HepG2 (cell line): ENCODE measurements around the gene RAD23A. TPM values are rescaled to one million over a fixed set of nuclear protein-coding genes. Genes with fewer than 3 reads are reported as not detected.

Source experiments
- CBX2 ChIP-seq, 2 experiments: fragments of 200-600 bp in 1 of 2; sonication (generic); formaldehyde crosslinking in 1 of 2; IDR thresholded peaks; 2 replicates each; pipeline versions ENCODE4 v1.7.0 to v1.8.1; 2018 to 2022; ENCODE audit warnings: low read depth in 2 of 2, low read length in 1 of 2, mild to moderate bottlenecking in 1 of 2, missing genetic modification reagents in 1 of 2
- CHD4 ChIP-seq: fragments of 200-600 bp; sonication (generic); IDR thresholded peaks from 2 replicates; pipeline ENCODE4 v1.7.0; 2017; ENCODE audit warnings: mild to moderate bottlenecking, low read length, borderline replicate concordance
- JUNB ChIP-seq: sonication (generic); formaldehyde crosslinking; IDR thresholded peaks from 2 replicates; pipeline ENCODE4 v1.8.0; 2022; ENCODE audit warnings: missing genetic modification reagents, mild to moderate bottlenecking, borderline replicate concordance
- MLLT10 ChIP-seq: sonication (generic); formaldehyde crosslinking; IDR thresholded peaks from 2 replicates; pipeline ENCODE4 v1.4.0; 2020; ENCODE audit warnings: missing genetic modification reagents
- PPARG ChIP-seq: conservative IDR thresholded peaks from 2 replicates; pipeline ENCODE4 v1.6.1; 2016; ENCODE audit warnings: missing biosample characterization, missing genetic modification reagents
- RFXAP ChIP-seq: sonication (generic); formaldehyde crosslinking; IDR thresholded peaks from 2 replicates; pipeline ENCODE4 v1.4.0; 2020; ENCODE audit warnings: missing genetic modification reagents, borderline replicate concordance
- SAP130 ChIP-seq: IDR thresholded peaks from 2 replicates; pipeline ENCODE4 v1.6.1; 2016; ENCODE audit warnings: low read depth
- SRF ChIP-seq: IDR thresholded peaks from 2 replicates; pipeline ENCODE4 v1.6.1; 2011; ENCODE audit warnings: mild to moderate bottlenecking, low read depth, low read length, moderate library complexity
- SYNCRIP ChIP-seq: fragments of 200-400 bp; formaldehyde crosslinking; IDR thresholded peaks from 2 replicates; pipeline ENCODE4 v1.6.1; 2018; ENCODE audit warnings: mild to moderate bottlenecking, low read depth, low read length; ENCODE audit not compliant: insufficient read depth
- TRIM24 ChIP-seq: sonication (generic); formaldehyde crosslinking; IDR thresholded peaks from 2 replicates; pipeline ENCODE4 v1.8.0; 2022; ENCODE audit warnings: mild to moderate bottlenecking, missing genetic modification reagents
- ZFP1 ChIP-seq: IDR thresholded peaks from 2 replicates; pipeline ENCODE4 v1.6.1; 2016
- ZKSCAN5 ChIP-seq: sonication (generic); formaldehyde crosslinking; IDR thresholded peaks from 2 replicates; pipeline ENCODE4 v1.5.1; 2020; ENCODE audit warnings: mild to moderate bottlenecking, missing genetic modification reagents
- ZNF224 ChIP-seq: sonication (generic); formaldehyde crosslinking; IDR thresholded peaks from 2 replicates; pipeline ENCODE4 v1.5.0; 2020; ENCODE audit warnings: mild to moderate bottlenecking, missing genetic modification reagents
- ZNF282 ChIP-seq: fragments of 450-650 bp; IDR thresholded peaks from 2 replicates; pipeline ENCODE4 v1.6.1; 2018; ENCODE audit not compliant: partially characterized antibody
- ZNF34 ChIP-seq: sonication (generic); formaldehyde crosslinking; IDR thresholded peaks from 2 replicates; pipeline ENCODE4 v1.4.0; 2020; ENCODE audit warnings: mild to moderate bottlenecking, missing genetic modification reagents, borderline replicate concordance
- ZNF431 ChIP-seq: sonication (generic); formaldehyde crosslinking; IDR thresholded peaks from 2 replicates; pipeline ENCODE4 v1.9.0; 2022; ENCODE audit warnings: missing genetic modification reagents, low read depth, mild to moderate bottlenecking, borderline replicate concordance
- ZNF468 ChIP-seq: sonication (generic); formaldehyde crosslinking; IDR thresholded peaks from 2 replicates; pipeline ENCODE4 v1.8.0; 2022; ENCODE audit warnings: mild to moderate bottlenecking, moderate library complexity, missing genetic modification reagents
- ZNF501 ChIP-seq: sonication (generic); formaldehyde crosslinking; IDR thresholded peaks from 2 replicates; pipeline ENCODE4 v1.5.1; 2020; ENCODE audit warnings: mild to moderate bottlenecking, moderate library complexity, missing genetic modification reagents
- ZNF567 ChIP-seq: sonication (generic); formaldehyde crosslinking; IDR thresholded peaks from 2 replicates; pipeline ENCODE4 v1.8.1; 2023; ENCODE audit warnings: mild to moderate bottlenecking, missing genetic modification reagents, borderline replicate concordance
- ZNF792 ChIP-seq: IDR thresholded peaks from 2 replicates; pipeline ENCODE4 v1.6.1; 2016
- ZNF839 ChIP-seq: sonication (generic); formaldehyde crosslinking; IDR thresholded peaks from 2 replicates; pipeline ENCODE4 v1.4.0; 2020; ENCODE audit warnings: missing genetic modification reagents, mild to moderate bottlenecking, borderline replicate concordance
- polyA plus RNA-seq, 8 experiments: library from polyadenylated mRNA; depleted of rRNA in 3 of 8; stranded (reverse) in 7 of 8; unstranded in 1 of 8; fragments of >200 nt; fragmentation: Illumina TruSeq in 4 of 8; extraction: Trizol in 4 of 8; gene quantifications; 2 replicates each; pipeline versions ENCODE4 v1.2.1 to v1.2.3, GENCODE V29; 2011 to 2016; ENCODE audit warnings: low read depth in 4 of 8, missing spikeins in 1 of 8, mixed read lengths in 1 of 8; ENCODE audit not compliant: insufficient read depth in 1 of 8
- total RNA-seq, 5 experiments: library from RNA; depleted of rRNA; stranded (reverse); fragments of >200 nt; fragmentation: Illumina TruSeq; extraction: Trizol; gene quantifications; 2 replicates each; pipeline ENCODE4 v1.2.3, GENCODE V29; 2016; ENCODE audit warnings: low read depth in 1 of 5
- TF ChIP-seq, protein P1 (sequence below): sonication (generic); formaldehyde crosslinking; conservative IDR thresholded peaks from 2 replicates; pipeline ENCODE4 v1.4.0; 2020; ENCODE audit warnings: missing genetic modification reagents
- TF ChIP-seq, protein P2 (sequence below): IDR thresholded peaks from 2 replicates; pipeline ENCODE4 v1.6.1; 2016; ENCODE audit warnings: missing compliant biosample characterization, missing genetic modification reagents, borderline replicate concordance
- TF ChIP-seq, protein P3 (sequence below): sonication (generic); formaldehyde crosslinking; IDR thresholded peaks from 2 replicates; pipeline ENCODE4 v1.5.0; 2020; ENCODE audit warnings: mild to moderate bottlenecking, missing genetic modification reagents
- TF ChIP-seq, protein P4 (sequence below): sonication (generic); formaldehyde crosslinking; IDR thresholded peaks from 2 replicates; pipeline ENCODE4 v1.5.0; 2020; ENCODE audit warnings: missing genetic modification reagents, mild to moderate bottlenecking, borderline replicate concordance

The RAD23A gene
- total and polyA plus RNA-seq, 2 of the 13 experiments (the other 11 are each of a cell fraction or from before 2014, with no cell fraction given): 42.5 to 54.2 TPM

DNA sequence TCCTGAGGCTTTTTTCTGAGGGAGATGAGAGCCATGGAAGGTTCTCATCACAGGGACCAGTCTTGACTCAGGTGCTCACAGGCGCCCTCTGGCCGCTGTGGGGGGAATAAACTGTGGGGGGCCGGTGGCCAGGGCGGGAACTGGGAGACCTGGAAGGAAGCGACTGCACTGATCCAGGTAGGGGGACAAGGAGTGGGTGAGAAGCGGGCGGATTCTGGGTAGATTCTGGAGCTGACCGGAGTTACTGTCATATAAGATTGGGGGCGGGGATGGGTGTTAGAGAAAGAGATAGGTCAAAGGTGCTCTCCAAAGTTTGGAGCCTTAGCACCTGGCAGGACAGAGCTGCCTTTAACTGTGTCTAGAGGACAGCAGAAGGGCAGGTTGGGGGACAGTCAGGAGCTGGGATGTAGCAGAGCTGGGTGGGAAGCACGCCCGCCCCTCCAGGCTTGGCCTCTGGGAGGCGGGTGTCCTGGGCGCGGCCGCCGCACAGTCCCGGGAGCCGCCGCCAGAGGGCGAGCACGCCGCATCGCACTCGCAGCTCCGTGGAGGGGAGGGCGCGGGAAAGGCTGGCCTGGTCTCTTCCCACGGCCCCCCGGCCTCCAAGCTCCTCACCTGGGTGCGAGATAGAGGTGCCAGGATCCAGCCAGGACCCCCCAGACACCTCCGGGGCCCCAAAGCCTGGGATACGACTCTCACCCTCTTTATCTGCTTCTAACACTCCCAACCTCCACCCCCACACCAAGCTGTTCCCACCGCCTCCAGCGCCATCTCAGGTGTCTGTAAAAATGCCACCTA is 19.6 kb downstream of the RAD23A start (continued):
- TF ChIP-seq JUNB (CRISPR knock-in tag): no peak
- TF ChIP-seq ZNF431 (CRISPR knock-in tag): no peak
- peak; percentile 63 for TF ChIP-seq ZNF501 (CRISPR knock-in tag)
- TF ChIP-seq, protein P1, sequence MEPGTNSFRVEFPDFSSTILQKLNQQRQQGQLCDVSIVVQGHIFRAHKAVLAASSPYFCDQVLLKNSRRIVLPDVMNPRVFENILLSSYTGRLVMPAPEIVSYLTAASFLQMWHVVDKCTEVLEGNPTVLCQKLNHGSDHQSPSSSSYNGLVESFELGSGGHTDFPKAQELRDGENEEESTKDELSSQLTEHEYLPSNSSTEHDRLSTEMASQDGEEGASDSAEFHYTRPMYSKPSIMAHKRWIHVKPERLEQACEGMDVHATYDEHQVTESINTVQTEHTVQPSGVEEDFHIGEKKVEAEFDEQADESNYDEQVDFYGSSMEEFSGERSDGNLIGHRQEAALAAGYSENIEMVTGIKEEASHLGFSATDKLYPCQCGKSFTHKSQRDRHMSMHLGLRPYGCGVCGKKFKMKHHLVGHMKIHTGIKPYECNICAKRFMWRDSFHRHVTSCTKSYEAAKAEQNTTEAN: no peak
- no peak for TF ChIP-seq ZKSCAN5
- TF ChIP-seq ZNF224 (CRISPR knock-in tag): no peak
- no peak; the same call in 1 of the 2 replicates for TF ChIP-seq PPARG (CRISPR knock-in tag)
- no peak for TF ChIP-seq CBX2 (IDR thresholded peaks at IDR 0.05; ENCODE audit: low read depth, low read length)
- no peak for TF ChIP-seq CBX2 (CRISPR knock-in tag; IDR thresholded peaks at IDR 0.05; ENCODE audit: low read depth)
- no peak for TF ChIP-seq TRIM24 (CRISPR knock-in tag)
- TF ChIP-seq ZNF567 (CRISPR knock-in tag): no peak; the same call in 1 of the 2 replicates
- TF ChIP-seq ZNF792 (CRISPR knock-in tag): no peak
- no peak for TF ChIP-seq MLLT10
- no peak for TF ChIP-seq ZNF282
- TF ChIP-seq, protein P2, sequence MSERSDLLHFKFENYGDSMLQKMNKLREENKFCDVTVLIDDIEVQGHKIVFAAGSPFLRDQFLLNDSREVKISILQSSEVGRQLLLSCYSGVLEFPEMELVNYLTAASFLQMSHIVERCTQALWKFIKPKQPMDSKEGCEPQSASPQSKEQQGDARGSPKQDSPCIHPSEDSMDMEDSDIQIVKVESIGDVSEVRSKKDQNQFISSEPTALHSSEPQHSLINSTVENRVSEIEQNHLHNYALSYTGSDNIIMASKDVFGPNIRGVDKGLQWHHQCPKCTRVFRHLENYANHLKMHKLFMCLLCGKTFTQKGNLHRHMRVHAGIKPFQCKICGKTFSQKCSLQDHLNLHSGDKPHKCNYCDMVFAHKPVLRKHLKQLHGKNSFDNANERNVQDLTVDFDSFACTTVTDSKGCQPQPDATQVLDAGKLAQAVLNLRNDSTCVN (CRISPR knock-in tag): no peak
- TF ChIP-seq SRF: no peak
- TF ChIP-seq SYNCRIP: no peak
- no peak for TF ChIP-seq ZNF34 (CRISPR knock-in tag)
- no peak for TF ChIP-seq ZFP1 (CRISPR knock-in tag)
- no peak for TF ChIP-seq CHD4
- TF ChIP-seq SAP130: peak; percentile 51; the same call in 1 of the 2 replicates
- TF ChIP-seq ZNF839 (CRISPR knock-in tag): no peak
- TF ChIP-seq RFXAP (CRISPR knock-in tag): 0 out of 2 replicates have a peak, but pooled peaks have one; percentile 35
- TF ChIP-seq, protein P3, sequence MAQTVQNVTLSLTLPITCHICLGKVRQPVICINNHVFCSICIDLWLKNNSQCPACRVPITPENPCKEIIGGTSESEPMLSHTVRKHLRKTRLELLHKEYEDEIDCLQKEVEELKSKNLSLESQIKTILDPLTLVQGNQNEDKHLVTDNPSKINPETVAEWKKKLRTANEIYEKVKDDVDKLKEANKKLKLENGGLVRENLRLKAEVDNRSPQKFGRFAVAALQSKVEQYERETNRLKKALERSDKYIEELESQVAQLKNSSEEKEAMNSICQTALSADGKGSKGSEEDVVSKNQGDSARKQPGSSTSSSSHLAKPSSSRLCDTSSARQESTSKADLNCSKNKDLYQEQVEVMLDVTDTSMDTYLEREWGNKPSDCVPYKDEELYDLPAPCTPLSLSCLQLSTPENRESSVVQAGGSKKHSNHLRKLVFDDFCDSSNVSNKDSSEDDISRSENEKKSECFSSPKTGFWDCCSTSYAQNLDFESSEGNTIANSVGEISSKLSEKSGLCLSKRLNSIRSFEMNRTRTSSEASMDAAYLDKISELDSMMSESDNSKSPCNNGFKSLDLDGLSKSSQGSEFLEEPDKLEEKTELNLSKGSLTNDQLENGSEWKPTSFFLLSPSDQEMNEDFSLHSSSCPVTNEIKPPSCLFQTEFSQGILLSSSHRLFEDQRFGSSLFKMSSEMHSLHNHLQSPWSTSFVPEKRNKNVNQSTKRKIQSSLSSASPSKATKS (CRISPR knock-in tag): no peak
- TF ChIP-seq ZNF468 (CRISPR knock-in tag): no peak
- TF ChIP-seq, protein P4, sequence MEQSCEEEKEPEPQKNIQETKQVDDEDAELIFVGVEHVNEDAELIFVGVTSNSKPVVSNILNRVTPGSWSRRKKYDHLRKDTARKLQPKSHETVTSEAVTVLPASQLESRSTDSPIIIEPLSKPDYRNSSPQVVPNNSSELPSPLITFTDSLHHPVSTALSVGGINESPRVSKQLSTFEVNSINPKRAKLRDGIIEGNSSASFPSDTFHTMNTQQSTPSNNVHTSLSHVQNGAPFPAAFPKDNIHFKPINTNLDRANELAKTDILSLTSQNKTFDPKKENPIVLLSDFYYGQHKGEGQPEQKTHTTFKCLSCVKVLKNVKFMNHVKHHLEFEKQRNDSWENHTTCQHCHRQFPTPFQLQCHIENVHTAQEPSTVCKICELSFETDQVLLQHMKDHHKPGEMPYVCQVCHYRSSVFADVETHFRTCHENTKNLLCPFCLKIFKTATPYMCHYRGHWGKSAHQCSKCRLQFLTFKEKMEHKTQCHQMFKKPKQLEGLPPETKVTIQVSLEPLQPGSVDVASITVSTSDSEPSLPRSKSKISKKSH (CRISPR knock-in tag): no peak
